Germinal center (tissue), 1 donor: ENCODE measurements around the gene MPIG6B.

Source experiments
- DNase-seq: peaks from one replicate; pipeline ENCODE4 v3.0.0; 2012; ENCODE audit warnings: mixed read lengths, low spot score

The MPIG6B gene

DNA sequence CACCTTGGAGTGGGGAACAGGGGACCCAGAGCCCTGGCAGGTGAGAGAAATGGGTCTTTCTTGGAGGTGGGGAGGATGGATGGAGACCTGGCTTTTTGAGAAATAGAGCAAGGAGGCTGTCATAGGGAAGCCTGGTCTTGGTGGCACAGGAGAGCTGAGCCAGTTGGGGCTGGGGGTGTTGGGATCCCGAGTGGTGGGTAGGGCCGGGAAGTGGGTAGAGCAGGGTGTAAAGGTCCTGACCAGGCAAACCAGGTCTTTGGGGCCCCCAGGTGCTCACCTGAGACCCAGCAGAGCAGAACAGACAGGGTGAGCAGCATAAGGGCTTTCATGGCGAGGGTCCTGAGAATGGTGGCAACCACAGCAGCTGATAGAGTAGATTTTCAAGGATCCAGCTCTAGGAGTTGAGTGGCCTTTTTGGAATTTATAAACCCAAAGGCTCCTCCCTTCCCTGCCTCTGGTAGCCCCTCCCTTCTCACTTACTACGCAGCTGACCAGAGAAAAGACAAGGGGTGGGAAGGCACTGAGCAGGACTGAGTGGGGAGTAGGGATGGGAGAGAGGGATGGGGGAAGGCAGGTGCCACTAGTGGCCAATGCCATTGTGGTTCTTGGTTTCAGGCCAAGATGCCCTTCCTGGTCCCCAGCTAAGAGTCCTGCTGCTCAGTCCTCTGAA is 1.7 kb upstream of the MPIG6B start, which contains the start of gene LY6G6C:
TSS of gene LY6G6C (minus strand) at position 396 of the 670 bp plus-strand sequence. CDS start at position 329, 67 bp downstream.
- no peak for DNase-seq

DNA sequence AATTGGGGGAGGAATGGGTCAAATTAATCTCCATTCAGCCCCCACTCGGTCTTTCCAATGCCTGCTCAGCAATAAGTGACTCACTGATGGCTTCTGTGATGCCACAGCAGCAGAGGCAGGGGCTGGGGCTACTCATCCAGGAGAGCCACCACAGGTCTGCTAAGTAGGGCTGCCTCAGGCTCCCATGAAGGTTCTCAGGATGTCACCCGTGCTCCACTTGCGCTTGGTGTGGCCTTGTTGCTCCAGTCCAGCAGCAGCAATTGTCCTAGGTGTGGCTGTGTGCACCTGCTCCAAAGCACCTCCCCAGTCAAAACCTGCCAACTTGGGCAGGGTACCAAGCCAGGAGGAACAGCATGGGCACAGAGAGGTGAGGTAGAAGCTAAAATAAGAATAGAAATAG is 1.0 kb upstream of the MPIG6B start:
- DNase-seq: no peak

GRCh38 chr6:31723980-31724691 is 963 bp downstream of the MPIG6B start:
- DNase-seq: no peak

- DNase-seq: no peak
Measured at GRCh38 chr6:31725502-31726350, 2.6 kb downstream of the MPIG6B start.

DNA sequence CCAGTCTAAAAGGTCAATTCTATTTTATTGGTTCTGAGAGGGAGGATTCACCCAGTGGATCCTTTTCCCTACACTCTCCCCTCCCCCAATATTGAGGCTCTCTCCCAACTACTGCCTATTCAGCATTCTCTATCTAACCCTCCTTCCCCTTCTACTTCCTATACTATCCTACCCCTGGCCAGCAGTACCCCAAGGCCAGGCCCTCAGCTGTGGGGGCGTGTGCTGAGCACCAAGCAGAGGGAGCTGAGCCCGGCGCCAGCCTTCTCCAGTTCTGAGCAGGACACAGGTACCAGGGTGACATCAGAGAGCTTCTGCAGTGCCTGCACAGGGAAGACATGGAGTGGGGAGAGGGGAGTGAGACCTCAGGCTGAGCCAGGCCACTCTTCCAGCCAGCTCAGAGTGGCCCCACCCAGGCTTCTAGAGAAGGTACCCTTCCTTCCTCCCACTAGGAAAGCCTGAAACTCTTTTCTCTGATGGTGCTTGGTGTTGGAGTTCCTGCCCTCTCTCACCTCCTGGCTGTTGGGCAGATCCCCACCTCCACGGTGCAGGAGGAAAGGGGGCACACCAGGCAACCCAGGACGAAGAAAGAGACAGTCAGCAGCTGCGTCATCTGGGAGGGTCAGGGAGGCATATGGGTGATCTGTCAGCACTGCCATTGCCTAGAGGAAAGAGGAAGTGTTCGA is 4.0 kb downstream of the MPIG6B start:
- DNase-seq: no peak

GRCh38 chr6:31727717-31728671 is 4.8 kb downstream of the MPIG6B start:
- DNase-seq: peak; percentile 88

GRCh38 chr6:31728767-31729514 is 5.8 kb downstream of the MPIG6B start, which contains the start of gene DDAH2:
TSS of gene DDAH2 (minus strand) at chr6:31729299. CDS start at chr6:31729161, 138 bp downstream.
- DNase-seq: no peak

DNA sequence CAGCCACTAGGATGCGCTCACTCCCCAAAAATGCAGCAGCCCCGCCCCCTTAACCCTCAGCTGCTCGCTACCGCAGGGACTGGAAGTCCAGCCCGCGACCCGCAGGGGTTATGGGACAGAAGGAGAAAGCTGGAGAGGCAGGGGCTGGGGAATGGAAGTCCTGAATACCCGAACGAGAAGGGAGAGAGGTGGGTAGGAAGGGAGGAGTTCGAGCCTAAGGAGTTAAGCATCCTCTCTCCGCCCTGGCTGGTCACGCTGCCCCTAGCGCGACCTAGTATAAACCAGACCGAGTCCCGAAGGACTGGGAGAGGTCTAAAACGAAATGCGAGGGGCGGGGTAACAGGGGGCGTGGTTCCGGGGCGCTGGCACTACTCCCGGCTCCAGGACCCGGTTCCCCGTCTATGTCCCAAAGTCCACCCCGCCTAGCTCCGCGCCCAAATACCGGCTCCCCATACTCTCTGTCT is 6.4 kb downstream of the MPIG6B start:
- DNase-seq: peak; percentile 81

- DNase-seq: peak; percentile 86
Measured at GRCh38 chr6:31729979-31730630, 6.9 kb downstream of the MPIG6B start.

DNA sequence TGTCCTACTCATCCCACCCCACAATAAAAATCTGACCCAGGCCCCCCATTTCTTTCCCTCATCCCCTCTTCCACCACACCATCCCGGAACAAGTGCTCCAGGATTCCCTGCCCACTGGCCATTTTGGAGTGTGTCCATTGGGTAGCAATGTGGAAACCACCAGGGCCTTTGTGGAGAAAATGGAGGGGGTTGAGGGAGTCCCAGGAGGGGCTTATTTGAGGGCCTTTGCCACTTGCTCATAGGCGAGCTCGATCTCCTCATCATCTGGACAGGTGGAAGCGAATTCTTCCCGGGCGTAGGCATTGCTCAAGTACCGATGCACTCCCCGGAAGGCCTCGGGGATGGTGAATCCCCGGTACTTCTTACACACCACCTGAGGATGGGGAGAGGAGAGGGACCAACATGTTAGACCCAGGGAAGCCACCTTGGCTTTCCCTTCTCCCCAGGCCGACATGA is 7.5 kb downstream of the MPIG6B start:
- no peak for DNase-seq

DNA sequence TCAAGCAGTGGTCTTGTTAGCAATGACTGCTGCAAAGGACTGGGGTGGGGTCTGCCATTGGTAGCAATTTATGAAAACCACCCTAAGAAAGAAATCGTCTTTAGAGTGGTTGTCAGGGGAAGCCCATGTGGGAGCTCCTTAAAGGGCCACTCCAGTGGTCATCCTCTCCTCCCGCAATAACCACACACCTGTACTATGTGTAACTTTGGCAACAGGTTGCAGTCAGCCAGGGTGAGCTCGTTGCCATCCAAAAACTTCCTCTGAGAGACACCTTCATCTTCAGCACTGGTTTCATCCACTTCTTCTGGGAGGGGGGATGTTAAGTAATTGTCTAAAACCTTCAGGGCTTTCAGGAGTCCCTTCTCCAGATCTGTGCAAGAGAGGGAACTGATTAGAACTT is 8.9 kb downstream of the MPIG6B start:
- no peak for DNase-seq

DNA sequence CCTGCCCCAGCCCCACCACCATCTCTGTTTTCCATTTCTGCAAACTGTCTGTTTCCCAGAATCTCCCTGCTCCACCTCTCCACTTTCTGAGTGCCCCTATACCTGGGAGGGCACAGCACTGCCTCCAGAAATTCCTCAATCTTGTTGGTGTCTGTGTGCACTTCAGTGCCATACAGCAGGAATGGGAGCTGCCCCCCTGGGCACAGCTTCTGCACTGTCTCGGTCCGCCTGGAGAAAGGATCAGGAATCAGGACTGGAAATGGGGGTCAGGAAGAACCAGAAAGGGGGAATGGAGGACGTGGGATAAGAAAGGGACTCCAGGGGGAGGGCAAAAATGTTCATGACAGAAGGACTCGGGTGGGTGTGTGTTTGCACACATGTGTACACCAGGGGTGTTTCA is 10.6 kb downstream of the MPIG6B start:
- no peak for DNase-seq

- DNase-seq: no peak
Measured at GRCh38 chr6:31734247-31734820, 11.2 kb downstream of the MPIG6B start.

DNA sequence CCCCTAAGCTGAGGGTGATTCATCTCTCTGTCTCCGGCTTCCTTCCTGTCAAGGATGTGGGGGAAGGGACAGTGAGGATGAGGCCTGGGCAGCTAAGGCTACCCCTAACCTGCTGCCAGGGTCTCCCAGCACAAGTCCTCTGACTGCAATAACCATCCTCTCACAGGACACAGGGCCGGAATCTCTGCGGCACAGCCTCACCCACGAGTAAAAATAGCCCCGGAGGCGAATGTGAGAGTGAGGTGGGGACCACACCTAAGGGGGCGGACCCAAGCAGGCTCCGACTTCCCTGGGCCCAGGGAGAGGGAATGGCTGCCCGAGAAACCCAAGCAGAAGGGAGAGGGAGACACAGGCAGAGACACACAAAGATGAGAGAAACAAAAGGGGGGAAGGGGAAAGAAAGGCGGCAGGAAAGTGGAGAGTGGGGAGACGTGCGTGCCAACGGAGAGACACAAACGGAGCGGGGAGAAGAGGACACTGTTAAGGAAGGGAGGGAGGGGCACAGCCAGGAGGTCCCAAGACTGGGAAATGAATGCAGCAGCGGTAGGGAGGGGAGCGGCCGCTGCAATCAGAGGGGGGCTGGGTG is 11.7 kb downstream of the MPIG6B start:
- no peak for DNase-seq

DNA sequence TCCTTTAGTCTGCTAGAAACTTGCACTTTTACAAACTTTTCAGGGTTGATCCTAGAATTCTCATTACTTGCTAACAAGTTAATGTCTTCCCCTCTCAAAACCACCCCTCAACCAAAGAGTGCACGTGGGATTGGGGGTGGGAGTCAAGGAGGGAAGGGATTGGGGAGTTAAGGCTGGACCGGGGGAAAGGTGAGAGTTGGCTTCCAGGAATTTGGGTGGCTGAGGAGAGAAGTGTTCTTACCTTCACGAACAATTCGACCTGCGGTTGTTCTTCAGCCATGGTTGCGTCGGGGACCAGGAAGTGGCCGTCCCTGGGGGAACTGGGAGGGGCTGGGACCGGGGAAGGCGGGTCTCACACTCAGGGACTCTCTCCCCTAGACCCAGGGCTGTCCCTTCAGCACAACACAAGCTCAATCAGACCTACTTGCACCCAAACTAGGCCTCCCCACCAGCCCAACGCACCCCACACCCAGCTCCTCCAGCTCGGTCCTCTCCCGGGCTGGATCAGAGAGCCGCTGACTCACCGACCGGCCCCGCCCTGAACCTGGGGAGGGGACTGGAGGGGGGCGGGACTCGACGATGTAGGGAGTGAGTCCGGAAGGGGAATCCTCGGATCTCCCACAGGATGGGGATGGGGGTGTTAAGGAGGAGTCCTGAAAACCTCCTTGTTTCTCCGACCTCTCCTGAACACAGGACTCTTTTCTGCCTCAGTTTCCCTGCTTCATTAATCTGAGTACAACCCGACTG is 13.0 kb downstream of the MPIG6B start, which contains the start of gene CLIC1:
TSS of gene CLIC1 (minus strand) at position 510 of the 747 bp plus-strand sequence. CDS start at position 280, 230 bp downstream.
- peak; percentile 87 for DNase-seq

- no peak for DNase-seq
Measured at GRCh38 chr6:31736768-31737314, 13.7 kb downstream of the MPIG6B start.

DNA sequence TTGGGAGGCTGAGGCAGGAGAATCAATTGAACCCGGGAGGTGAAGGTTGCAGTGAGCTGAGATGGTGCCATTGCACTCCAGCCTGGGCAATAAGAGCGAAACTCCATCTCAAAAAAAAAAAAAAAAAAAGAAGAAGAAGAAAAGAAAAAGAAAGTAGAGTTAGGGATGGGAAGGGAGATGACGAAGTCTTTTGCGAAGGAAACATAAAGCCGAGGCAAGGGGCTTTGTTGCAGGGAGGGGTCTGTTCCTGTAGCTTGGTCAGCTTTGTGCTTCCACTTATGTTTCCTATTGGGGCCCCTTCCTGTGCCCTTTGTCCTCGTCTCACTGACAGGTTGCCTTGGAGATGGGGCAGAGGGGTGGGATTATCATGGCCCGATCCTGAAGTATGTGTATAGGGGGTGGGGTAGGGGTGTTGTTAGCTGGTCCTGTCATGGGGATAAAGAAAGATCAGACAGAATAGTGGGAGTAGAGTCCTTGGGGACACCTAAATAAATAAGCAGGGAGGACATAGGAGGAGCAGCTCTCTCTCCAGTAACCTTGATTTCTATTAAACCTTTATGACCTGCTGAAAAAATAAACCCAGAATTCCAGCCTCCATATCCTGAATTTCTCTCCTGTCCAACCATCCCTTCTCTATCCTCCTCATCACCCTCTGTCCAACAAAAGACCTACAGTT is 14.3 kb downstream of the MPIG6B start:
- DNase-seq: no peak
